Small intestine (tissue), 7 donors: ENCODE data around the gene KRTAP10-8. TPM values are rescaled to one million over a fixed set of nuclear protein-coding genes. Genes with fewer than 3 reads are reported as not detected.

Source experiments
- DNase-seq, 2 donors: peaks; one replicate each; pipeline versions ENCODE4 v3.0.0 to v3.0.0-alpha.2; 2013
- FAIRE-seq: peaks from 2 replicates; lab custom pipeline; 2012; peaks lifted over from hg19 to GRCh38; lab: Jason Lieb, UNC
- H3K27ac ChIP-seq, 3 donors: one replicate each; pipeline ENCODE4 v1.5.1; 2013; ENCODE audit warnings: low read length in 2 of 3, mild to moderate bottlenecking in 2 of 3, control low read depth in 1 of 3, inconsistent platforms in 1 of 3, low read depth in 1 of 3, moderate library complexity in 1 of 3
- H3K27me3 ChIP-seq, 3 donors: one replicate each; pipeline ENCODE4 v1.6.1; 2013; ENCODE audit warnings: low read length in 3 of 3, inconsistent platforms in 1 of 3; ENCODE audit not compliant: control insufficient read depth in 3 of 3, insufficient read depth in 3 of 3
- H3K36me3 ChIP-seq, 3 donors: one replicate each; pipeline ENCODE4 v1.6.1; 2013; ENCODE audit warnings: low read length in 3 of 3, inconsistent platforms in 1 of 3, low read depth in 1 of 3, mild to moderate bottlenecking in 1 of 3, moderate library complexity in 1 of 3; ENCODE audit not compliant: control insufficient read depth in 3 of 3, insufficient read depth in 2 of 3
- H3K4me1 ChIP-seq, 3 donors: one replicate each; pipeline ENCODE4 v1.6.1; 2013; ENCODE audit warnings: low read length in 2 of 3, inconsistent platforms in 1 of 3, low read depth in 1 of 3, mild to moderate bottlenecking in 1 of 3, moderate library complexity in 1 of 3; ENCODE audit not compliant: control insufficient read depth in 3 of 3, insufficient read depth in 2 of 3
- H3K4me3 ChIP-seq, 3 donors: one replicate each; pipeline ENCODE4 v1.5.1; 2013; ENCODE audit warnings: low read length in 3 of 3, control low read depth in 1 of 3, inconsistent platforms in 1 of 3, low read depth in 1 of 3, mild to moderate bottlenecking in 1 of 3, moderate library complexity in 1 of 3
- H3K9me3 ChIP-seq, 2 donors: one replicate each; pipeline ENCODE4 v1.6.1; 2013; ENCODE audit warnings: low read depth in 1 of 2, low read length in 1 of 2; ENCODE audit not compliant: control insufficient read depth in 2 of 2, insufficient read depth in 1 of 2
- WGBS, 3 donors: extraction: QIAGEN DNeasy Blood & Tissue Kit; methylation state at CpG; one replicate each; pipeline ENCODE4 v1.1.7; 2013; 5-methylcytosine and 5-hydroxymethylcytosine counted together
- polyA plus RNA-seq, 4 donors: library from polyadenylated mRNA; stranded (reverse) in 3 of 4; unstranded in 1 of 4; fragments of 200-250 nt in 3 of 4; fragments of 120-200 nt in 1 of 4; gene quantifications; one replicate each; pipeline versions ENCODE4 v1.2.1 to v1.2.3, GENCODE V29; 2013
- donor health status: healthy with polysubstance abuse.
- donor health status: control.
- donor health status: control.
- donor health status: Bipolar disorder and iron deficiency.
- donor health status: healthy.

KRTAP10-8 gene
- polyA plus RNA-seq, 4 donors = not detected

DNA sequence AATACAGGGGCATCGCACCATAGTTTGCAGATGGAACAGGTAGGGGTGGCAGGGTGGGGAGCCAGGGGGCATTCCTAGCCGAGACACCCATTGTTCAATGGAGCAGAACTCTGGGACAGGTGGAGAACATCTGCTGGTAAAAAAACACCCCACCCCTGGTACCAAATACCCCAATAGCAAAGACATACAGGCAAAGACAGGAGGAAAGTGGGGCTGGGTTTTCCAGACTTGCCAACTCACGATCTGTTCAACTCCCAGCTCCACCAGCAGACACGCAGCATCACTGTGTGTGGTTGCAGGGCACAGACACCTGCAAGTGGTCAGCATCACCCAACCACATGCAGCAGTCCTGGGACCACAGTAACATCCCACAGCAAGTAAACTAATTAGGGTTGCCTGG, 328 bp upstream of the KRTAP10-8 start:
- FAIRE-seq (no peak), DNase-seq (no peak)
- Histone ChIP-seq H3K27ac (no peak overlapping the region), H3K9me3 (peaks cover 0 to 18% of the 10 kb centered on the region in 2 donors), H3K4me1 (no peaks in the 10 kb centered on the region), H3K4me3 (no peak overlapping the region), H3K27me3 (peaks cover 0 to under 1% (median 0%) of the 10 kb centered on the region in 3 donors), H3K36me3 (no peaks in the 10 kb centered on the region)
- WGBS, 3 donors = 72 to 84% (median 80%) methylated on average over 4 of the region's 4 CpGs

GRCh38 chr21:44612669-44613229, 870 bp downstream of the KRTAP10-8 start:
- 70 to 85% (median 77%) methylated on average over 12 to 13 of the region's 13 CpGs for WGBS, 3 donors
- no peaks in the 10 kb centered on the region for H3K36me3 ChIP-seq
- peaks cover 0 to 18% of the 10 kb centered on the region in 2 donors for H3K9me3 ChIP-seq
- peaks cover 0 to 2% (median 0%) of the 10 kb centered on the region in 3 donors for H3K27me3 ChIP-seq
- no peak for FAIRE-seq
- no peak for DNase-seq
- no peaks in the 10 kb centered on the region for H3K4me1 ChIP-seq
- no peak overlapping the region for H3K4me3 ChIP-seq
- H3K27ac ChIP-seq = no peak overlapping the region

- H3K27ac ChIP-seq = no peak overlapping the region
- FAIRE-seq (no peak), DNase-seq (no peak)
- peaks cover 0 to 2% (median 0%) of the 10 kb centered on the region in 3 donors for H3K4me1 ChIP-seq
- H3K9me3 ChIP-seq = peaks cover 0 to 18% of the 10 kb centered on the region in 2 donors
- H3K36me3 ChIP-seq = no peaks in the 10 kb centered on the region
- WGBS, 3 donors = 79 to 87% (median 86%) methylated on average over 20 to 26 of the region's 26 CpGs
- H3K4me3 ChIP-seq = no peak overlapping the region
- peaks cover 0 to 2% (median 0%) of the 10 kb centered on the region in 3 donors for H3K27me3 ChIP-seq
Observed at GRCh38 chr21:44613386-44614155, 1.7 kb downstream of the KRTAP10-8 start.

GRCh38 chr21:44614161-44614631, 2.3 kb downstream of the KRTAP10-8 start:
- Histone ChIP-seq H3K27ac (no peak overlapping the region), H3K36me3 (no peaks in the 10 kb centered on the region), H3K4me1 (peaks cover 0 to 2% (median 0%) of the 10 kb centered on the region in 3 donors), H3K9me3 (peaks cover 0 to 18% of the 10 kb centered on the region in 2 donors), H3K4me3 (no peak overlapping the region), H3K27me3 (peaks cover 0 to 2% (median 0%) of the 10 kb centered on the region in 3 donors)
- no peak for DNase-seq
- 79 to 85% (median 79%) methylated on average over 20 of the region's 20 CpGs for WGBS, 3 donors
- FAIRE-seq = no peak

GRCh38 chr21:44614961-44615391, 3.1 kb downstream of the KRTAP10-8 start:
- Histone ChIP-seq H3K4me1 (peaks cover 0 to 2% (median 0%) of the 10 kb centered on the region in 3 donors), H3K27me3 (peaks cover 0 to 2% (median 0%) of the 10 kb centered on the region in 3 donors), H3K4me3 (no peak overlapping the region), H3K36me3 (no peaks in the 10 kb centered on the region), H3K9me3 (peaks cover 0 to 18% of the 10 kb centered on the region in 2 donors), H3K27ac (no peak overlapping the region)
- 83 to 87% (median 84%) methylated on average over 28 of the region's 28 CpGs for WGBS, 3 donors
- FAIRE-seq = no peak
- no peak for DNase-seq

GRCh38 chr21:44615466-44615865, 3.6 kb downstream of the KRTAP10-8 start:
- Histone ChIP-seq H3K27me3 (peaks cover 0 to 2% (median 0%) of the 10 kb centered on the region in 3 donors), H3K4me3 (no peak overlapping the region), H3K27ac (no peak overlapping the region), H3K4me1 (peaks cover 0 to 2% (median 0%) of the 10 kb centered on the region in 3 donors), H3K9me3 (peaks cover 0 to 13% of the 10 kb centered on the region in 2 donors), H3K36me3 (no peaks in the 10 kb centered on the region)
- DNase-seq = no peak
- WGBS, 3 donors = 68 to 80% (median 79%) methylated on average over 8 of the region's 8 CpGs
- FAIRE-seq = no peak

DNA sequence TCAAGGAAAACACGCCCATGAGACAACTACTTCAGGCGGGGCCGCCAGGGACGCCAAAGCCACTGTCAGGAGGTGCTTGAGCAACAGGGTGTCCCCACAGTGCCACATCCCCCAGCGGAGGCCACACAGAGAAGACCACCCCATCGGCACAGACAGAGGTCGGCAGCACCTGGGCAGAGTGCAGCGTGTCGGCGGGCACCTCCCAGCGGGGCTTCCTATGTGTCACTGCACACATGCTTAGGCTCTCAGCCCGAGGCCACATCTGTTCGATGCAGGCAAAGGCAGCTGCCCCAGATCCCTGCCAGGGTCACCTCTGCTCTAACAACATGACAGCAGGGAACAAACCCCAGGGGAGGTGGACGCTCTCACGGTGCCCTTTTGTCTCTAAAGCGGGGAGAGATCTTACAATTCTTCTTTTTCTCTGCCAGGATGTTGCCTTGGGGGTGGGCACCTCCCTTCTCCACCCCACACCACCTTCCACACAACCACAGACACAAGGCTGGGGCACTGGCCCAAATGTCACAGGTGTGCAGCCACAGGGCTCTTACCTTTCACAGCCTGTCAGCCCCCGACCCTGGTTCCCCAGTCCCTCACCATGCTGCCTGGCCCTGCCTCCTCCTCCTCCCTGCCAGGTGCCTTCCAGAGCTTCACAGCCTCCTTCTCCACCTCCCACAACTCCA, 4.2 kb downstream of the KRTAP10-8 start:
- FAIRE-seq (no peak), DNase-seq (no peak)
- Histone ChIP-seq H3K4me1 (peaks cover 0 to 2% (median 0%) of the 10 kb centered on the region in 3 donors), H3K36me3 (no peaks in the 10 kb centered on the region), H3K27me3 (peaks cover 0 to 2% (median 0%) of the 10 kb centered on the region in 3 donors), H3K27ac (no peak overlapping the region), H3K9me3 (peaks cover 0 to 9% of the 10 kb centered on the region in 2 donors), H3K4me3 (no peak overlapping the region)
- 74 to 82% (median 79%) methylated on average over 17 of the region's 17 CpGs for whole genome bisulfite sequencing, 3 donors

DNA sequence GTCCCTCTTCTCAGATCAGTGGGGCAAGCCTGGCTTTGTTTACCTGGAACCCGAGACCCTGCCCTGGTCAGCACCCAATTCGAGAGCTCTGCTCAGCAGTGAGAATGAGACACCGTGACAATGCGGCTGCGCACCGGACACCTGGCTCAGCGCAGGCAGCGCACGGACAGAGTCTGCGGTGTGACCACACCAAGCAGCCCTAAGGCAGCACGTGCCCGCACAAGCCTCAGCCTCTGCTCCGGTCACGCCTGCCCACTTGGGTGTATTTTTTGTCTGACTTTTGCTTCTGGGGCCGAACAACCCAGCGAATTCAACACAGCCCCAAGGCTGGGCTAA, 4.7 kb downstream of the KRTAP10-8 start:
- DNase-seq (no peak), FAIRE-seq (no peak)
- H3K36me3 ChIP-seq = no peaks in the 10 kb centered on the region
- 81 to 83% (median 82%) methylated on average over 16 of the region's 16 CpGs for WGBS, 3 donors
- H3K27ac ChIP-seq = no peak overlapping the region
- H3K9me3 ChIP-seq = peaks cover 0 to 4% of the 10 kb centered on the region in 2 donors
- peaks cover 0 to 2% (median 0%) of the 10 kb centered on the region in 3 donors for H3K4me1 ChIP-seq
- H3K4me3 ChIP-seq = no peak overlapping the region
- peaks cover 0 to 2% (median 0%) of the 10 kb centered on the region in 3 donors for H3K27me3 ChIP-seq
